Breast epithelium (tissue), 3 donors: ENCODE measurements around the gene ARHGEF5.
"Not testable (repeated sequence)": the region's sequence is repeated elsewhere in the genome, so short reads cannot be mapped to it uniquely, and the experiment has no call there.

Source experiments
- POLR2AphosphoS5 ChIP-seq, 3 donors: sonication (generic); formaldehyde crosslinking; IDR thresholded peaks; one replicate each; pipeline ENCODE4 v1.6.1; 2017; ENCODE audit warnings: antibody characterized with exemption in 3 of 3
- TF ChIP-seq, protein P1 (sequence below), 3 donors: fragments of 450-650 bp; IDR thresholded peaks; one replicate each; pipeline ENCODE4 v1.5.1; 2016 to 2017; ENCODE audit warnings: antibody characterized with exemption in 3 of 3, mild to moderate bottlenecking in 3 of 3, moderate library complexity in 3 of 3

DNA sequence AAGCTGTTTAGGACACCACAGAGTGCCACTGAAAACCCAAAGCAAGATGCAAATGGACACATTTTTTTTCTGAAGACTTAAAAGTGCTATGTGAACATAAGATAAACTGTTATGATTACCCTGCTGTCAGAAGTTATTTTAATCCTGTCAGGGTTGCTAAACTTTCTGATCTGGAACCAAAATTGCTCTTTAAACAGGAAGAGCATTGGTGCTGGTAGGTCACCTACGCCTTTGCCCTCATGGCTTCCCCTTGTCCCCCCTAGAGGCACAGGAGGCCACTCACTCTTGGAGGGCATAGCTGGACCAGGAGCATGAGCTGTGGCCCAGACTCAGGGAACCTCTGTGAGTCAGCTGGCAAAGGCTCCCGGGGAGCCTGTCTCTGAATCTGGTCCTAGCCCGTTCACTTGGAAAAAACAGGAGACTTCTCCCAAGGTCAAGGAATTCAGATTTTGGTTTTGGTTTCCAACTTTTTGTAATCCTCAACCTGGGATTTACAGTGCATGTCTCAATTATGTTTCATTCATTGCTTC is 33.5 kb upstream of the ARHGEF5 start:
- not testable (repeated sequence) for TF ChIP-seq POLR2AphosphoS5 (IDR thresholded peaks at IDR 0.05)
- TF ChIP-seq, protein P1, sequence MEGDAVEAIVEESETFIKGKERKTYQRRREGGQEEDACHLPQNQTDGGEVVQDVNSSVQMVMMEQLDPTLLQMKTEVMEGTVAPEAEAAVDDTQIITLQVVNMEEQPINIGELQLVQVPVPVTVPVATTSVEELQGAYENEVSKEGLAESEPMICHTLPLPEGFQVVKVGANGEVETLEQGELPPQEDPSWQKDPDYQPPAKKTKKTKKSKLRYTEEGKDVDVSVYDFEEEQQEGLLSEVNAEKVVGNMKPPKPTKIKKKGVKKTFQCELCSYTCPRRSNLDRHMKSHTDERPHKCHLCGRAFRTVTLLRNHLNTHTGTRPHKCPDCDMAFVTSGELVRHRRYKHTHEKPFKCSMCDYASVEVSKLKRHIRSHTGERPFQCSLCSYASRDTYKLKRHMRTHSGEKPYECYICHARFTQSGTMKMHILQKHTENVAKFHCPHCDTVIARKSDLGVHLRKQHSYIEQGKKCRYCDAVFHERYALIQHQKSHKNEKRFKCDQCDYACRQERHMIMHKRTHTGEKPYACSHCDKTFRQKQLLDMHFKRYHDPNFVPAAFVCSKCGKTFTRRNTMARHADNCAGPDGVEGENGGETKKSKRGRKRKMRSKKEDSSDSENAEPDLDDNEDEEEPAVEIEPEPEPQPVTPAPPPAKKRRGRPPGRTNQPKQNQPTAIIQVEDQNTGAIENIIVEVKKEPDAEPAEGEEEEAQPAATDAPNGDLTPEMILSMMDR (IDR thresholded peaks at IDR 0.05) = not testable (repeated sequence)
